ENCODE data around the gene SENP7.
"Not testable (repeated sequence)": the region's sequence is repeated elsewhere in the genome, so short reads cannot be mapped to it uniquely, and the experiment has no call there.

Gene SENP7, protein sequence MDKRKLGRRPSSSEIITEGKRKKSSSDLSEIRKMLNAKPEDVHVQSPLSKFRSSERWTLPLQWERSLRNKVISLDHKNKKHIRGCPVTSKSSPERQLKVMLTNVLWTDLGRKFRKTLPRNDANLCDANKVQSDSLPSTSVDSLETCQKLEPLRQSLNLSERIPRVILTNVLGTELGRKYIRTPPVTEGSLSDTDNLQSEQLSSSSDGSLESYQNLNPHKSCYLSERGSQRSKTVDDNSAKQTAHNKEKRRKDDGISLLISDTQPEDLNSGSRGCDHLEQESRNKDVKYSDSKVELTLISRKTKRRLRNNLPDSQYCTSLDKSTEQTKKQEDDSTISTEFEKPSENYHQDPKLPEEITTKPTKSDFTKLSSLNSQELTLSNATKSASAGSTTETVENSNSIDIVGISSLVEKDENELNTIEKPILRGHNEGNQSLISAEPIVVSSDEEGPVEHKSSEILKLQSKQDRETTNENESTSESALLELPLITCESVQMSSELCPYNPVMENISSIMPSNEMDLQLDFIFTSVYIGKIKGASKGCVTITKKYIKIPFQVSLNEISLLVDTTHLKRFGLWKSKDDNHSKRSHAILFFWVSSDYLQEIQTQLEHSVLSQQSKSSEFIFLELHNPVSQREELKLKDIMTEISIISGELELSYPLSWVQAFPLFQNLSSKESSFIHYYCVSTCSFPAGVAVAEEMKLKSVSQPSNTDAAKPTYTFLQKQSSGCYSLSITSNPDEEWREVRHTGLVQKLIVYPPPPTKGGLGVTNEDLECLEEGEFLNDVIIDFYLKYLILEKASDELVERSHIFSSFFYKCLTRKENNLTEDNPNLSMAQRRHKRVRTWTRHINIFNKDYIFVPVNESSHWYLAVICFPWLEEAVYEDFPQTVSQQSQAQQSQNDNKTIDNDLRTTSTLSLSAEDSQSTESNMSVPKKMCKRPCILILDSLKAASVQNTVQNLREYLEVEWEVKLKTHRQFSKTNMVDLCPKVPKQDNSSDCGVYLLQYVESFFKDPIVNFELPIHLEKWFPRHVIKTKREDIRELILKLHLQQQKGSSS

GRCh38 chr3:101512646-101513418, at the start of gene SENP7:
Gene SENP7, minus strand, starts transcription at chr3:101513212. Its CDS starts 82 bp downstream, at chr3:101513130.
- peak; percentile 58 to 73 for DNase-seq (ENCODE audit: low read depth in 2 of 2)

GRCh38 chr3:101561630-101562328, 48.8 kb upstream of the SENP7 start, which contains the start of gene TRMT10C:
Gene TRMT10C, plus strand, starts transcription at chr3:101561868. Its CDS starts 2,914 bp downstream, at chr3:101564782.
- peak; percentile 83 to 90 for DNase-seq (ENCODE audit: low read depth in 2 of 2)

- DNase-seq (ENCODE audit: low read depth in 2 of 2) = no peak
Observed at GRCh38 chr3:101556064-101556463, 43.1 kb upstream of the SENP7 start.

DNA sequence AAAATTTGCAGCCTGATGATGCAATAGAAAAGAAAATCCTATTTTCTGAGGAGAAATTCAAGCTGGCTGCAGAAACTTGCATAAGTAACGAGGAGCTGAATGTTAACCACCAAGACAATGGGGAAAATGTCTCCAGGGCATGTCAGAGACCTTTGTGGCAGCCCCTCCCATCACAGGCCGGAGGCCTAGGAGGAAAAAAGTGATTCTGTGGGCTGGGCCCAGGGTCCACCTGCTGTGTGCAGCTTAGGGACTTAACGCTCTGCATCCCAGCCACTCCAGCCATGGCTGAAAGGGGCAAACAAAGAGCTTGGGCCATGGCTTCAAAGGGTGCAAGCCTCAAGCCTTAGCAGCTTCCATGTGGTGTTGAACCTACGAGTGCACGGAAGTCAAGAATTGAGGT, 40.4 kb upstream of the SENP7 start:
- not testable (repeated sequence) for DNase-seq (ENCODE audit: low read depth in 2 of 2)

DNA sequence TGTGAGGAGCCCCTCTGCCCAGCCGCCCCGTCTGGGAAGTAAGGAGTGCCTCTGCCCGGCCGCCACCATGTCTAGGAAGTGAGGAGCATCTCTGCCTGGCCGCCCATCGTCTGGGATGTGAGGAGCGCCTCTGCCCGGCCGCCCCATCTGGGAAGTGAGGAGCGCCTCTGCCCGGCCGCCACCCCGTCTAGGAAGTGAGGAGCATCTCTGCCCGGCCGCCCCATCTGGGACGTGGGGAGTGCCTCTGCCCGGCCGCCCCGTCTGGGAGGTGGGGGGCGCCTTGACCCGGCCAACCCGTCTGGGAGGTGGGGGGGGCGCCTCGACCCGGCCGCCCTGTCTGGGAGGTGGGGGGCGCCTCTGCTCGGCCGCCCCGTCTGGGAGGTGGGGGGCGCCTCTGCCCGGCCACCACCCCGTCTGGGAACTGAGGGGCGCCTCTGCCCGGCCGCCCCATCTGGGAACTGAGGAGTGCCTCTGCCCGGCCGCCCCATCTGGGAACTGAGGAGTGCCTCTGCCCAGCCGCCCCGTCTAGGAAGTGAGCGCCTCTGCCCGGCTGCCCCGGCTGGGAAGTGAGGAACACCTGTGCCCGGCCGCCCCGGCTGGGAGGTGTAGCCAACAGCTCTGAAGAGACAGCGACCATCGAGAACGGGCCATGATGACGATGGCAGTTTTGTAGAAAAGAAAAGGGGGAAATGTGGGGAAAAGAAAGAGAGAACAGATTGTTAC, 38.5 kb upstream of the SENP7 start:
- not testable (repeated sequence) for DNase-seq (ENCODE audit: low read depth in 2 of 2)

GRCh38 chr3:101549473-101549872, 36.5 kb upstream of the SENP7 start:
- no peak for DNase-seq (ENCODE audit: low read depth in 2 of 2)

DNA sequence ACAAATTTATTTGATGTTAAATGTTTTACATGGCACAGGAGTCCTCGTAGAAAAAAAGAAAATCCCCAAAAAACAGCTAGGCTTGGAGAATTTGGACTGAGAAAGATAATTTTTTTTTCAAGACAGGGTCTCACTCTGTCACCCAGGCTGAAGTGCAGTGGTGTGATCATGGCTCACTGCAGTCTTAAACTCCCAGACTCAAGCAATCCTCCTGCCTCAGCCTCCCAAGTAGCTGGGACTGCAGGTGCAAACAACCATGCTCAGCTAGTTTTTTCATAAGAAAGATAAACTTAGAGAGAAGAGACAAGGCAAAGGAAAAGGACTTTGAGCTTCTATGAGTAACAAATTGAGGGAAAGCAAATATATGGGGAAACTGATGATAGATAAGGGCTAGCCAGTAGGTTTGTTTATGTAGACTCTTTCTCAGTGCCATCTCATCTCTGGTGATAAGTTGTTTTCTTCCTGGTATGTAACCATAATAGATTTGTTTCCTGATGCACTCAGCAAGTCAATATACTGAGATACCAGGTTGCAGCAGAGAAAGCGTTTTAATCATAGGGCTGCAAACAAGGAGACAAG, 35.6 kb upstream of the SENP7 start:
- DNase-seq (ENCODE audit: low read depth in 2 of 2) = no peak

DNA sequence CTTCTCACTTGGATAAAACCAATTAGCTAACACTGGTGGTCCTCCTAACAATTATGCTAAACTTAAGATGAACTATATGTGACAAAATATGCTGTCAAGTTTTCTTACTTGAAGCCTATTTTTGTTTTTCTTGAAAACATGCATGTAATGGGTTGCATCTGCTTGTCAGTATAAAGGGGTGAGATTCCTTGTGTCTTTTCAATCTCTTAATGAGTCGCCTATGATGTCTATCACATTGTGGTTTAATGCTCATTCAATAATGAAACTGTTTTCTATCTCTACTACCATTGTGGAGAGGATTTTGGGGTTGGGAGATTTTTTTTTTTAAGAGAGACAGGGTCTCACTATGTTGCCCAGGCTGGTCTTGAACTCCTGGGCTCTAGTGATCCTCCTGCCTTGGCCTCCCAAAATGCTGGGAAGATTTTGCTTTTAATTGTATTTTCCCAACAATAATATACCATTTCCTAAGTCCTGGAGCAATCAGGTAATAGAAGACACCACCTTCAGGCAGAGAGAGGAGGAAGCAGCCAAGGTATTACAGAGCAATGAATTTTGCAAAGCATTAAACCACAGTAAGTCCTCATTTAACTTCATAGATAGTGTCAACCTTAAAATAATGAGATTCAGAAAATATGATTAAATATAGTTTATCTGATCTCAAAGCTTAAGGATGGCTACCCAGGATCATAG, 31.3 kb upstream of the SENP7 start:
- DNase-seq (ENCODE audit: low read depth in 2 of 2) = no peak

- DNase-seq (ENCODE audit: low read depth in 2 of 2) = no peak
Observed at GRCh38 chr3:101542957-101543356, 29.9 kb upstream of the SENP7 start.

DNA sequence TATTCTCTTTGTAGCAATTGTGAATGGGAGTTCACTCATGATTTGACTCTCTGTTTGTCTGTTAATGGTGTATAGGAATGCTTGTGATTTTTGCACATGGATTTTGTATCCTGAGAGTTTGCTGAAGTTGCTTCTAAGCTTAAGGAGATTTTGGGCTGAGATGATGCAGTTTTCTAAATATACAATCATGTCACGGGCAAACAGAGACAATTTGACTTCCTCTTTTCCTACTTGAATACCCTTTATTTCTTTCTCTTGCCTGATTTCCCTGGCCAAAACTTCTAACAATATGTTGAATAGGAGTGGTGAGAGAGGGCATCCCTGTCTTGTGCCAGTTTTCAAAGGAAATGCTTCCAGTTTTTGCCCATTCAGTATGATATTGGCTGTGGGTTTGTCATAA, 23.9 kb upstream of the SENP7 start:
- DNase-seq (ENCODE audit: low read depth in 2 of 2) = not testable (repeated sequence)

GRCh38 chr3:101536266-101536665, 23.3 kb upstream of the SENP7 start:
- no peak for DNase-seq (ENCODE audit: low read depth in 2 of 2)

DNA sequence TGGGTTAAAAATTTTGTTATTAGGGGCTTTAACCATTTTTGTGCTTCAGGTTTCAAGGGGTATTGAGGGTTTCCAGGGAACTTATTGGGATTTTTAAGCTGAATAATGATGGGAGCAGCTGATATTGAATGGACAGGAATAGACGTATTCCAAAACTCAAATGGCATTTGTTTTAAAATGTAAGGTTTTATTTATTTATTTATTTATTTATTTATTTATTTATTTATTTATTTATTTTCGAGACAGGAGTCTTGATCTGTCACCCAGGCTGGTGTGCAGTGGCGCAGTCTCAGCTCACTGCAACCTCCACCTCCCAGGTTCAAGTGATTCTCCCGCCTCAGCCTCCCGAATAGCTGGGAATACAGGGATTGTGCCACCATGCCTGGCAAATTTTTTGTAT, 22.2 kb upstream of the SENP7 start:
- no peak for DNase-seq (ENCODE audit: low read depth in 2 of 2)

DNA sequence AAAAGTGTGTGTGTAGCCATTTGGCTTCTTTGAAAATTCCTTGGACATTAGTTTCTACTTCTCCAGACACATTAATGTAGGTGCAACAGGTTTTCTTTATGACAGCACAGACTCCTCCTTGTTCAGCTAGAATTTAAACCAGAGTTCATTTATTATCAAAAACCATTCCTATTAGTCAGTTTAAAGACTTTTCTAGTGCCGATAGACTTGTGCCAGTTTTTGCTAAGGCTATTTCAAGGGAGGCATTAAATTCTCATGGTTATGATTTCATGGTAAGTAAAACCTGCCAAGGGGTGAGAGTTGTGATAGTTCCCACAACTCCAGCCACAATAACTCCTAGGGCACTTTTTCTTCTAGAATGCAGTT, 20.6 kb upstream of the SENP7 start:
- DNase-seq (ENCODE audit: low read depth in 2 of 2) = no peak

DNA sequence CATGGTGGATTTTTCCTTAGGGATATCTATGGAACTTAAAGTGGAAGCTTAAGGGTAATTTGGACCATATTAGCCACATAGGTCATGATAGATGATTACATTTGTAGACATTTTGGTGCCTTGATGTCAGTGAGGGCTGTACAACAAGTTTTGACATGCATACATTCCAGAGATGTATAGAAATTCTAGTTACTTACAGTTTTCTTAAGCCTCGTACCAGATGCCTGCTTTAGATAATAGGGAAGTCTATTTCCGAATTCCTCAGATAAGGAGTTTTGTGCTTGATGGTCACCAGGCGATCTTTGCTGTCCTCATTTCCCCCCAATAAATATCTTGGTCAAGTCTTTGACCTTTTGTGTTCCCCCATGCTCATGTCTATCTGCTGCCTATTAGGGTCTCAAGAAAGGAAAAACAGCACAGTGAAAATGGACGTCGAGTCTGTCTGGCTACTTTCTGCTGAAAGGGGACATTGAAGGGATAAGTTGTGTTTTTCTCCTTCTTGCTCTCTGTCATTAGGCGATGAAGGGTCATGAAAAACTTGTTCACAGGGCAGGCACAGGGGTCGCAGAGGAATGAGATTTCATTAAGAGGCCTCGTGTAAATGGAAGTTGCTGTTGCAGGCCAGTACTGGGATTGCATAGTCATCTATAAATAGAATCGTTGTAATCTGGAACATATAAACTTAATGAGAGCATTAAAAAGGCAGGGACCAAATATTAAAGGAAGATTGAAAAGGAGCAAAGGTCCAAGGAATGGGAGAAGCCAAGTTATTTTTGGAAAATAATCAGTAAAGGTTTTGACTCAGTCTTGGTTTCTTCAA, 20.0 kb upstream of the SENP7 start:
- DNase-seq (ENCODE audit: low read depth in 2 of 2) = no peak

- no peak for DNase-seq (ENCODE audit: low read depth in 2 of 2)
Observed at GRCh38 chr3:101531473-101532086, 18.6 kb upstream of the SENP7 start.

- no peak for DNase-seq (ENCODE audit: low read depth in 2 of 2)
Observed at GRCh38 chr3:101530686-101531047, 17.7 kb upstream of the SENP7 start.

- DNase-seq (ENCODE audit: low read depth in 2 of 2) = no peak
Observed at GRCh38 chr3:101529816-101530685, 17.0 kb upstream of the SENP7 start.
